ENCODE data around the gene PLK2. TPM values are rescaled to one million over a fixed set of nuclear protein-coding genes. Genes with fewer than 3 reads are reported as not detected.

The PLK2 gene
- total RNA-seq, 4 donors from 2014 or later: 117 to 227 (median 151) TPM

DNA sequence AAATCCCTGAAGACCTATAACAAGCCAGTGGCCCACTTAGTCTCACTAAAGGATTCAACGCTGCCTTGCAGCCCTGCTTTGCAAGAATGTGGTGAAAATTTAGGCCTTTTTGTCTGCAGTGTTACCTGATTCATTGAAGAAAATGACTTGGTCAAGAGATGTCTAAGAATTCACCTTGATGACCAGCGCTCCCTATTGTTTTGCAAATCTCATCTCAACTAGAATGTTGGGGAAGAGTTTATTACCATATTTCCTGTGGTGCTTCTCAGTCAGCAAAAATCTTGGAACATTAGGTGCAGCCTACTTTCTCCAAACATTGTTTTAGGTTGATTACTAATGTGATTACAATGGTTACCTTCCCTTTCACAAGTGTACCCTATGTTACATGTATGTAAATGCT lies 53.5 kb downstream of the PLK2 start:
- DNase-seq: no peak
- TF ChIP-seq CTCF (IDR thresholded peaks at IDR 0.05) (no peak), POLR2A (IDR thresholded peaks at IDR 0.05) (no peak)

DNA sequence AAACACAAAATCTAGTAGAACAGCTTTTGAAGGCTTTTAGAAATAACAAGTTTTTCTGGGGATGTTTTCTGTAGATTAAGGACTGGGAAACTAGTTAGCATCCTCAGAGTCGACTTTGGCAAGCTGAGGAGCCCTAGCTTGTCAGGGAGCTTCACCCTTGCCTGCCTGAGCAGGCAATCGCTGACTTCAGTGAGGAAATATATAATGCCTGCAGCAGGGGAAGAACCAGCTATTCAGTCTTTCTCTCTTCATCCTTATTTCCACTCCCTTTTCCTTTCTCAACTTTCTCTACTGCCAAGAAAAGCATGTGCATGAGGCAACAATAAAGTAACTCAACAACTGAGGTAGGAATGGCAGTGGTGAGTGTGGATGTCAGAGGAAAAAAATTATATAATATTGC lies 54.7 kb downstream of the PLK2 start:
- H3K4me1 ChIP-seq: peaks cover 0 to 73% (median 15%) of the 10 kb centered on the region in 3 donors
- no peaks in the 10 kb centered on the region for H3K9me3 ChIP-seq
- TF ChIP-seq POLR2A (IDR thresholded peaks at IDR 0.05) (no peak), CTCF (IDR thresholded peaks at IDR 0.05) (no peak)
- peak overlapping the region; percentile 18 to 64 (median 58) for H3K27ac ChIP-seq
- intact Hi-C loops (cut with DNase I): no loop called here
- no peak overlapping the region for H3K4me3 ChIP-seq
- 17 to 21% methylated on average over 2 of the region's 2 CpGs for WGBS, 2 donors
- no peaks in the 10 kb centered on the region for H3K36me3 ChIP-seq
- no peaks in the 10 kb centered on the region for H3K27me3 ChIP-seq
- no peak for DNase-seq

More for the DNA sequence above, 53.5 kb downstream of the PLK2 start:
- intact Hi-C loops (cut with DNase I): no loop called here
- Histone ChIP-seq H3K4me1 (peaks cover 0 to 85% (median 15%) of the 10 kb centered on the region in 3 donors), H3K27ac (peak overlapping the region in 3 of 4 donors; percentile 10 to 70 (median 27)), H3K36me3 (no peaks in the 10 kb centered on the region), H3K4me3 (no peak overlapping the region), H3K27me3 (no peaks in the 10 kb centered on the region), H3K9me3 (no peaks in the 10 kb centered on the region)
- 74 to 83% methylated on average over 2 of the region's 2 CpGs for WGBS, 2 donors

- DNase-seq: no peak
- Histone ChIP-seq H3K4me1 (peaks cover 0 to 69% (median 12%) of the 10 kb centered on the region in 3 donors), H3K9me3 (no peaks in the 10 kb centered on the region), H3K27me3 (no peaks in the 10 kb centered on the region), H3K4me3 (no peak overlapping the region), H3K36me3 (no peaks in the 10 kb centered on the region), H3K27ac (peak overlapping the region; percentile 18 to 64 (median 58))
- WGBS, 2 donors: 51% methylated on average over 3 of the region's 3 CpGs
- intact Hi-C loops (cut with DNase I): no loop called here
- TF ChIP-seq CTCF (IDR thresholded peaks at IDR 0.05) (no peak), POLR2A (IDR thresholded peaks at IDR 0.05) (no peak)
Observed at GRCh38 chr5:58404734-58405133, 55.2 kb downstream of the PLK2 start.

Other genes with a start within 250 kb of the PLK2 start
- 1 to 10 TPM in 1 of 4 donors, under 1 TPM in 2, not detected in 1; 0.09 to 2.9 (median 0.18) TPM for gene GAPT, start 31.3 kb upstream of the PLK2 start, total RNA-seq
- under 1 TPM in 3 of 4 donors, not detected in 1; 0.09 to 0.38 (median 0.21) TPM for gene RAB3C, start 123.0 kb upstream of the PLK2 start, total RNA-seq